A673 (cell line): ENCODE data around the gene ARHGAP26.

Experiments used
- EZH2 ChIP-seq: fragments of 200-600 bp; sonication (generic); IDR thresholded peaks from 2 replicates; pipeline ENCODE4 v1.6.1; 2017; ENCODE audit warnings: borderline replicate concordance, low read depth, mild to moderate bottlenecking, mixed read lengths, antibody characterized with exemption, low read length; ENCODE audit not compliant: poor library complexity, severe bottlenecking
- TF ChIP-seq, protein P1 (sequence below): fragments of 300-800, 200-600 bp; sonication (generic); conservative IDR thresholded peaks from 2 replicates; pipeline ENCODE4 v1.5.1; 2017; ENCODE audit warnings: low read depth, mild to moderate bottlenecking, antibody characterized with exemption, low read length, moderate library complexity, mixed read lengths

DNA sequence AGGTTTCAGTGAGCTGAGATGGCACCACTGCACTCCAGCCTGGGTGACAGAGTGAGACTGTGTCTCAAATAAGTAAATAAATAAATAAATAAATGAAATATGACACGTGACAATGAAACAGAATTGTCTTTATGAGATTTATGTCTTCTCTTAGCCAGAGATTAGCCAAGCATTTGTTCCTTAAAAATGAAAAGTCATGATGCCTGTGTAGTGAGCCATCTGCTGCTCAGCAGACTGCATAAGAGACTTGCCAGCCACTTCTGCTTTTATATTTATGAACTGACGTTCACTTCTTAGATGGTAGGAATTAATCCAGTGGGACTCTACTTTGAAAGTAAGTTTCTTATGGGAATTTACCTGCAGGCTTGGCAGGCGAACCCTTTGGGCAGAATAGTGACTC is 405.9 kb downstream of the ARHGAP26 start:
- TF ChIP-seq, protein P1, sequence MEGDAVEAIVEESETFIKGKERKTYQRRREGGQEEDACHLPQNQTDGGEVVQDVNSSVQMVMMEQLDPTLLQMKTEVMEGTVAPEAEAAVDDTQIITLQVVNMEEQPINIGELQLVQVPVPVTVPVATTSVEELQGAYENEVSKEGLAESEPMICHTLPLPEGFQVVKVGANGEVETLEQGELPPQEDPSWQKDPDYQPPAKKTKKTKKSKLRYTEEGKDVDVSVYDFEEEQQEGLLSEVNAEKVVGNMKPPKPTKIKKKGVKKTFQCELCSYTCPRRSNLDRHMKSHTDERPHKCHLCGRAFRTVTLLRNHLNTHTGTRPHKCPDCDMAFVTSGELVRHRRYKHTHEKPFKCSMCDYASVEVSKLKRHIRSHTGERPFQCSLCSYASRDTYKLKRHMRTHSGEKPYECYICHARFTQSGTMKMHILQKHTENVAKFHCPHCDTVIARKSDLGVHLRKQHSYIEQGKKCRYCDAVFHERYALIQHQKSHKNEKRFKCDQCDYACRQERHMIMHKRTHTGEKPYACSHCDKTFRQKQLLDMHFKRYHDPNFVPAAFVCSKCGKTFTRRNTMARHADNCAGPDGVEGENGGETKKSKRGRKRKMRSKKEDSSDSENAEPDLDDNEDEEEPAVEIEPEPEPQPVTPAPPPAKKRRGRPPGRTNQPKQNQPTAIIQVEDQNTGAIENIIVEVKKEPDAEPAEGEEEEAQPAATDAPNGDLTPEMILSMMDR, result no peak
- TF ChIP-seq EZH2, result no peak
